ENCODE measurements around the gene ITGB7. TPM values are rescaled to one million over a fixed set of nuclear protein-coding genes. Genes with fewer than 3 reads are reported as not detected.
A peak's percentile ranks its signal among the peaks of the same experiment; 100 is the strongest.

The ITGB7 gene
- total RNA-seq, 1 experiment from 2014 or later = 1.1 TPM

DNA sequence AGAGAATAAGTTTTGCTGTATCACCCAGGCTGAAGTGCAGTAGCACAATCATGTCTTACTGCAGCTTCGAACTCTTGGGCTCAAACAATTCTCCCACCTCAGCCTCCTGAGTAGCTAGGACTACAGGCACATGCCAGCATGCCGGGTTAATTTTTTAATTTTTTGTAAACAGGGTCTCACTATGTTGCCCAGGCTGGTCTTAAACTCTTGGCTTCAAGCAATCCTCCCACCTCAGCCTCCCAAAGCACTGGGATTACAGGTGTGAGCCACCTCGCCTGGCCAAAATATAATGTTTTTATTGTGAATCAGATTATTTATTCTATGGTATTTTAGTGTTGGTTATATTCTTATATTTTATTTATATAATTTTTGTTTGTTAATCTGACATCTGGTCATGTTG, 30.3 kb downstream of the ITGB7 start:
- H3K36me3 ChIP-seq (ENCODE audit: control insufficient read depth, insufficient read depth, low read length) = peaks cover under 1% of the 10 kb centered on the region; the same call in 1 of the 2 replicates
- Mint-ChIP-seq H3K9me3 (ENCODE audit: unreplicated experiment) (no peaks in the 10 kb centered on the region), H3K4me3 (ENCODE audit: unreplicated experiment) (no peak overlapping the region), H3K36me3 (ENCODE audit: insufficient read depth, unreplicated experiment) (peaks cover 19% of the 10 kb centered on the region), H3K27me3 (ENCODE audit: insufficient read depth, unreplicated experiment) (no peaks in the 10 kb centered on the region), H3K27ac (ENCODE audit: unreplicated experiment) (no peak overlapping the region), H3K4me1 (ENCODE audit: low read depth, unreplicated experiment) (peaks cover 19% of the 10 kb centered on the region)
- H3K9me3 ChIP-seq = no peaks in the 10 kb centered on the region
- CTCF ChIA-PET = no interaction called here
- peaks cover 20% of the 10 kb centered on the region for H3K4me1 ChIP-seq
- DNase-seq = no peak
- H3K4me3 ChIP-seq (ENCODE audit: low read depth, low read length) = no peak overlapping the region
- no peaks in the 10 kb centered on the region for H3K27me3 ChIP-seq (replicated peaks; ENCODE audit: control insufficient read depth, insufficient read depth, low read length)
- POLR2A ChIA-PET = no interaction called here
- no TSS peak for BruUV-seq (replicated peaks)
- no peak for TF ChIP-seq CTCF (IDR thresholded peaks at IDR 0.05; ENCODE audit: insufficient read depth in 1 of 2, low read depth in 1 of 2, low read length in 1 of 2, severe bottlenecking in 1 of 2, unreplicated experiment in 1 of 2)
- intact Hi-C loops (cut with micrococcal nuclease; ENCODE audit: unreplicated experiment) = no loop called here

DNA sequence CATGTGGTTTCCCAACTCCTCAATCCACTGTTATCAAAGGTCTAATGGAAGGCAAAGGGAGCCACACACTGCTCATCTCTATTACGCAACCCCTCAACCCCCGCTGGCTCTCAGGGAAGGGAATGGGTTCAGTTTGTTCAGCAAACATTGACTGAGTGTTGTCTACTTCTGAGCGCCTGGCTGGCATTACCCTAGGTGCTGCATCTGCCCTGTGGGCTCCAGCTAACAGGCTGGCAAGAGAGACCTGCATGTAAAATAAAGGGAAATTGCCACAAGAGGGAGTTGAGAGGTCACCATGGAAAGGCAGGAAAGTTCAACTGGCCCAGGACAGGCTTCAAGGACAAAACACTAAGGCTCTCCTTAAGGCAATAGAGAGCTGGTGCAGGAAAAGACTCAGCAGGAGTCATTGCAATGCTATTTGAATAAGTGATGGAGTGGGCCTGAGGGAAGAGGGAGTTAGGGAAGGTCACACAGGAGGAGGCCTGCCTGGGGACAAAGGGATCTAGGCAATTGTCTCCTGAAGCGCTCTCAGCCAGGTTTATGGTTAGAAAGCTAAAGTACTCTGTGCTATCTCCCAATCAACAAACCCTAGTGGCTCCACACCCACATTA, 32.1 kb downstream of the ITGB7 start:
- intact Hi-C loops (cut with micrococcal nuclease; ENCODE audit: unreplicated experiment) = no loop called here
- DNase-seq = peak; percentile 63 to 73
- H3K27me3 ChIP-seq (replicated peaks; ENCODE audit: control insufficient read depth, insufficient read depth, low read length) = no peaks in the 10 kb centered on the region
- Mint-ChIP-seq H3K4me1 (ENCODE audit: low read depth, unreplicated experiment) (peaks cover 19% of the 10 kb centered on the region), H3K27me3 (ENCODE audit: insufficient read depth, unreplicated experiment) (no peaks in the 10 kb centered on the region), H3K9me3 (ENCODE audit: unreplicated experiment) (no peaks in the 10 kb centered on the region), H3K36me3 (ENCODE audit: insufficient read depth, unreplicated experiment) (peaks cover 5% of the 10 kb centered on the region), H3K27ac (ENCODE audit: unreplicated experiment) (peak overlapping the region; percentile 19), H3K4me3 (ENCODE audit: unreplicated experiment) (peak overlapping the region; percentile 33)
- no peak overlapping the region for H3K4me3 ChIP-seq (ENCODE audit: low read depth, low read length)
- no peaks in the 10 kb centered on the region for H3K36me3 ChIP-seq (ENCODE audit: control insufficient read depth, insufficient read depth, low read length)
- ChIA-PET CTCF (interaction anchor here (0.6 to 1.4 kb wide), 8 partner anchors 12 to 146 kb away, joined by 3 to 9 read pairs (median 6); partner anchors contain the start of genes AAAS, PFDN5, SOAT2 and SPRYD3), POLR2A (interaction anchor here (1.2 kb wide), 1 partner anchor 96 kb away, joined by 9 read pairs; the partner anchor contains the start of gene SPRYD3)
- no TSS peak for BruUV-seq (replicated peaks)
- H3K4me1 ChIP-seq = peaks cover 16% of the 10 kb centered on the region
- TF ChIP-seq CTCF (IDR thresholded peaks at IDR 0.05; ENCODE audit: insufficient read depth in 1 of 2, low read depth in 1 of 2, low read length in 1 of 2, severe bottlenecking in 1 of 2, unreplicated experiment in 1 of 2) = peak; percentile 38 to 46
- no peaks in the 10 kb centered on the region for H3K9me3 ChIP-seq

DNA sequence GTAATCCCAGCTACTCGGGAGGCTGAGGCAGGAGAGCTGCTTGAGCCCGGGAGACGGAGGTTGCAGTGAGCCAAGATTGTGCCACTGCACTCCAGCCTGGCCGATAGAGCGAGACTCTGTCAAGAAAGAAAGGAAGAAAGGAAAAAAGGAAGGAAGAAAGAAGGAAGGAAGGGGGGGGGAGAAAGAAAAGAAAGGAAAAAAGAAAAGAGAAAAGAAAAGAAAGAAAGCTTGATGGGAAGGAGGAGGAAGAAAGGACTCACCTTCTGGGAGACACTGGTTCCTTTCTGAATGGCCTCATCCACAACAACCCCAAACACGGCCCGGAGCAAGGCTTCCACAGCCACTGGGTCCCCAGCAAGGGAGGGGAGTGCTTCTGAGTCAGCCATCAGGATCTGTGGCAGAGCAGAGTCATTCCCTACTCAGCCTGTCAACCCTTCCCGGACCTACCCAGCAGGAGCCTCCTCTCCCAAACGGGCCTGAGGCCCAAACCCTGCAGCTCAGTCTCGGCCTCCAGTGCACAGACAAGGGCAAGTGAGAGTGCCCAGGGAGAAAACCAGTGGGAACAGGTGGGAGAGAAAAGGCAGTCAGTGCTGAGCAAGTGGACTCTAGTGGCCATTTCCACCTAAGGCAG, 33.9 kb downstream of the ITGB7 start:
- intact Hi-C loops (cut with micrococcal nuclease; ENCODE audit: unreplicated experiment) = no loop called here
- Histone ChIP-seq H3K36me3 (ENCODE audit: control insufficient read depth, insufficient read depth, low read length) (no peaks in the 10 kb centered on the region), H3K9me3 (no peaks in the 10 kb centered on the region), H3K4me3 (ENCODE audit: low read depth, low read length) (no peak overlapping the region), H3K4me1 (peaks cover 11% of the 10 kb centered on the region), H3K27me3 (replicated peaks; ENCODE audit: control insufficient read depth, insufficient read depth, low read length) (no peaks in the 10 kb centered on the region)
- Mint-ChIP-seq H3K4me1 (ENCODE audit: low read depth, unreplicated experiment) (peaks cover 13% of the 10 kb centered on the region), H3K9me3 (ENCODE audit: unreplicated experiment) (no peaks in the 10 kb centered on the region), H3K4me3 (ENCODE audit: unreplicated experiment) (no peak overlapping the region), H3K36me3 (ENCODE audit: insufficient read depth, unreplicated experiment) (no peaks in the 10 kb centered on the region), H3K27ac (ENCODE audit: unreplicated experiment) (no peak overlapping the region), H3K27me3 (ENCODE audit: insufficient read depth, unreplicated experiment) (no peaks in the 10 kb centered on the region)
- POLR2A ChIA-PET = no interaction called here
- peak in 1 of 2 experiments; percentile 20 for DNase-seq
- no TSS peak for BruUV-seq (replicated peaks)
- no peak for TF ChIP-seq CTCF (IDR thresholded peaks at IDR 0.05; ENCODE audit: insufficient read depth in 1 of 2, low read depth in 1 of 2, low read length in 1 of 2, severe bottlenecking in 1 of 2, unreplicated experiment in 1 of 2)
- CTCF ChIA-PET = interaction anchor here (1.1 to 1.8 kb wide), 3 partner anchors 94 to 119 kb away, joined by 3 to 5 read pairs (median 3); partner anchors contain the start of gene SPRYD3

All from Caco-2 (cell line).